C4-2B (cell line): ENCODE data around the gene ZNF747.
"Not testable (repeated sequence)": the region's sequence is repeated elsewhere in the genome, so short reads cannot be mapped to it uniquely, and the experiment has no call there.

Source experiments
- H3K27ac ChIP-seq: fragments of 450-650 bp; 2 replicates; pipeline ENCODE4 v1.5.1; 2017
- CTCF ChIP-seq: fragments of 450-650 bp; conservative IDR thresholded peaks from 2 replicates; pipeline ENCODE4 v1.5.1; 2017; ENCODE audit warnings: mild to moderate bottlenecking
- ZFX ChIP-seq: fragments of 450-650 bp; IDR thresholded peaks from 2 replicates; pipeline ENCODE4 v1.6.1; 2017

The ZNF747 gene

DNA sequence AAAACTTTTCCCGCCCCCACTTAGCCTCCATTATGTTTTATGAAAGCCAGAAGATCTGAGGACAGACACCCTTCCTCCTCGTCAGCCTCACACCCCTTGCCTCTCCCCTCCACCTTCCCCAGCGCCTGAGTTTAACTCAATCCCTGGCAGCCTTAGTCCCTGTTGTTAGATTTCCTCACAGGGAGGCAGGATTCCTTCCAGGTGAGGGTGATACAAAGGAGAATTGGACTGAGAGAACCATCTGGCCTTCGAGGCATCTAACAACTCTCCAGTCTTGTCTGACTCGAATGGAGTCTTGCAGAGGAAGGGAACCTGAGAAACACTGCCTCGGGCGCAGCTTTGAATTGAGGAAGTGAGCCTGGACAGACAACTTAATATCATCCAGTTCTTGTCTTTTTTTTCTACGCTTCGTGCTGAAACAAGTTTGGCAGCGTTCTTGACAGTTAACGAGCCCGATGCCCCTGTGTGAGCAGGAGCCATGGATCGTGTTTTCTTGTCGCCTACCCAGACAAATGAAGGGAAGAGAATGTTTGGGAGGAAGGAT is 7.0 kb downstream of the ZNF747 start:
- peak overlapping the region; percentile 95 for H3K27ac ChIP-seq
- TF ChIP-seq ZFX (no peak), CTCF (no peak)

DNA sequence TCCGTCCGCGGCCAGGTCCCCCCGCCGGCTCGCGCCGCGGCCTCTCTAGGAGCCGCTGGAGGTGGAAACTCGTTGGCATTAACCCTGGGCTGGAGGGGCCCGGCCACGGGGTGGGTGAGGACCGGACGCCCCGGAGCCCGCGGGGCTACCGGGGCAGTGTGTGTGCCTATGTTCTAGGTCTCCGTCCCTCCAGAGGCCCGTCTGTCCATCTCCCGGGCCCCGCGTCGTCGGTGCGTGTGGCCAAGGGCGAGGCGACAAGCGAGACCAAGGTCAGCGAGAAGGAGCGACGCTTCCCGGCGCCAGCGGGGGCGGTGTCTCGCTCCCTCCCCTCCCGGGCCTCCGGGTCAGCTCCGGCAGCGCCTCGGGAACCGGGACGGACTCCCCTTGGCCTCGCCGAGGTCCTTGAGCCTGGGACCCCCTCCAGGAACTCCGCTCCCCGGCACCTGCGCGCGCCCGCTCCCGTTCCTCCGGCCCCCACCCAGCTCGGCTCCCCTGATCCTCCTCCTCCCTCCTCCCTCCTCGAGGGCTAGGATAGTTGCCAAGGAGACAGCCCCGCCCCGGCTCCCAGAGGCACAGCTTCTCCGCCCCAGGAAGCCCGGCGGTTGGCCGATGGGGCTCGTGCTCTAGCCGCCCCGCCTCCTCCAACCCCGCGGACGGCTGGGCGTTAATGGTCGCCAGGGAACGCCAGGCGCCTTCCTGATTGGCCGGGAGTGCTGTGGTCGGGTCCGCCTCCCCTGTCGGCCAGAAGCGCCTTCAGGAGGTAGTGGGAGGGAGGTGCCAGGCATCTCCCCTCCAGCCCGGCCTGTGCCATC is 7.6 kb downstream of the ZNF747 start:
- H3K27ac ChIP-seq = peak overlapping the region; percentile 95
- TF ChIP-seq CTCF = no peak; the same call in 1 of the 2 replicates

- TF ChIP-seq CTCF (no peak), ZFX (peak; percentile 47; the same call in 1 of the 2 replicates)
- peak within 1 kb of the TSS; percentile 95 for H3K27ac ChIP-seq
Observed at GRCh38 chr16:30526137-30526822, 8.4 kb downstream of the ZNF747 start, which contains the start of gene ZNF768. ZNF768 (minus strand) TSS chr16:30526566; CDS start chr16:30526413, 153 bp downstream.

GRCh38 chr16:30525844-30526136 is 8.9 kb downstream of the ZNF747 start:
- TF ChIP-seq ZFX (no peak), CTCF (no peak)
- H3K27ac ChIP-seq = peak overlapping the region; percentile 95

DNA sequence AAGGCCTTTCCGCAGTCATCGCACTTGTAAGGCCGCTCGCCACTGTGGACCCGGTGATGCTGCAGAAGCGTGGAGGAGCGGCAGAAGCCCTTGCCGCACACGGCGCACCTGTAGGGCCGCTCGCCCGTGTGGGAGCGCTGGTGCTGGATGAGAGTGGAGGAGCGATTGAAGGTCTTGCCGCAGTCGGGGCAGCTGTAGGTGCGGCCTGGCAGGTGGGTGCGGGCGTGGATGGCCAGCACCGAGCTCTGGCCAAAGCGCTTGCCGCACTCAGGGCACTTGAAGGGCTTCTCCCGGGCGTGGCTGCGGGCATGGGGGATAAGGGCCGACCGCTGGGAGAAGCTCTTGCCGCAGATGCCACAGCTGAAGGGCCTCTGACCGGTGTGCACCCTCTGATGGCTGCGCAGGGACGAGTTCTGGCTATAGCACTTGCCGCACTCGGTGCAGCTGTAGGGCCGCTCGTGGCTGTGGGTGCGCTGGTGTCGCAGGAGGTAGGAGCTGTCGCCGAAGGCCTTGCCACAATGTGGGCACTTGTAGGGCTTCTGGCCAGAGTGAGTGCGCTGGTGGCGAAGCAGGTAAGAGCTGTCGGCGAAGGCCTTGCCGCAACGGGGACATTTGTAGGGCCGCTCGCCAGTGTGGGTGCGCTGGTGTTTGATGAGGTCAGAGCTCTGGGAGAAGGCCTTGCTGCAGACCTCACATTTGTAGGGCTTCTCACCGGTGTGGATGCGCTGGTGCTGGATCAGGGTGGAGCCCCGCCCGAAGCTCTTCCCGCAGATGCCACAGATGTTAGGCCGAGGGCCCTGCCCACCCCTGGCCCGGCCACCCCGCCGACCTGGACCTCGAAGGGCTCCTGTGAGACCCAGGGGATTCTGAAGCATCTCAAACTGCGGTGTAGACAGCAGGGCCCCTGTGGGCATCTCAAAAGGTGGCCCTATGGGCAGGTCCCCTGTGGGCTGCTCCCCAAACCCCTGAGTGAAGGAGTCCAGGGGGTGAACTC is 9.8 kb downstream of the ZNF747 start:
- no peak overlapping the region for H3K27ac ChIP-seq
- TF ChIP-seq CTCF (no peak), ZFX (no peak)

- H3K27ac ChIP-seq = no peak overlapping the region
- TF ChIP-seq ZFX (no peak), CTCF (no peak)
Observed at GRCh38 chr16:30523768-30524574, 10.7 kb downstream of the ZNF747 start.

DNA sequence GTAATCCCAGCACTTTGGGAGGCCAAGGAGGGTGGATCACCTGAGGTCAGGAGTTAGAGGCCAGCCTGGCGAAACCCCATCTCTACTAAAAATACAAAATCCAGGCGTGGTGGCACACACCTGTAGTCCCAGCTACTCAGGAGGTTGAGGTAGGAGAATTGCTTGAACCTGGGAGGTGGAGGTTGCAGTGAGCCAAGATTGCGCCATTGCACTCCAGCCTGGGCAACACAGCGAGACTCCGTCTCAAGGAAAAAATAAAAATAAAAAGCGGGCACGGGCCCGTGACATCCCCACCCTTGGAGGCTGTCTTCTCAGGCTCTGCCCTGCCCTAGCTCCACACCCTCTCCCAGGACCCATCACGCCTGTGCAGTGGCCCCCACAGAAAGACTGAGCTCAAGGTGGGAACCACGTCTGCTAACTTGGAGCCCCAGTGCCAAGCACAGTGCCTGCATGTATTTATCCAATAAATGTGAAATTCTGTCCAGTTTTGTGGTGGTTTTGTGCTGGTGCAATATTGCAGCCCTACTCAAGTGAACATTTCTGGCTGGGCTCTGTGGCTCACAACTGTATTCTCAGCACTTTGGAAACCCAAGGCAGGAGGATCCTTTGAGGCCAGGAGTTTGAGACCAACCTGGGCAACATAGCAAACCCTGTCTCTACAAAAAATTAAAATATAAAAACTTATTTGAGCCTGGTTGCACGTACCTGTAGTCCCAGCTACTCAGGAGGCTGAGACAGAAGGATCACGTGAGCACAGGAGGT is 11.8 kb downstream of the ZNF747 start:
- H3K27ac ChIP-seq = not testable (repeated sequence)
